HuH-7.5 (cell line): ENCODE measurements around the gene ANXA11.

Experiments
- DNase-seq: peaks from one replicate; pipeline ENCODE4 v3.0.0; 2011; ENCODE audit warnings: low spot score

ANXA11 gene

GRCh38 chr10:80165173-80165572 lies 40.2 kb downstream of the ANXA11 start:
- DNase-seq = no peak

GRCh38 chr10:80164596-80164995 lies 40.7 kb downstream of the ANXA11 start:
- DNase-seq = no peak

- DNase-seq = no peak
These were observed 41.5 kb downstream of the ANXA11 start for GRCh38 chr10:80163741-80164341.

GRCh38 chr10:80161321-80162083 lies 43.8 kb downstream of the ANXA11 start:
- no peak for DNase-seq

GRCh38 chr10:80160361-80161320 lies 44.7 kb downstream of the ANXA11 start:
- no peak for DNase-seq

- DNase-seq = no peak
These were observed 46.0 kb downstream of the ANXA11 start for GRCh38 chr10:80159166-80159873.

- no peak for DNase-seq
These were observed 46.7 kb downstream of the ANXA11 start for GRCh38 chr10:80158598-80159127.

- DNase-seq = no peak
These were observed 47.2 kb downstream of the ANXA11 start for GRCh38 chr10:80158126-80158525.

GRCh38 chr10:80157561-80157960 lies 47.8 kb downstream of the ANXA11 start:
- no peak for DNase-seq

- DNase-seq = no peak
These were observed 49.1 kb downstream of the ANXA11 start for GRCh38 chr10:80156216-80156615.

- no peak for DNase-seq
These were observed 49.6 kb downstream of the ANXA11 start for GRCh38 chr10:80155696-80156215.

GRCh38 chr10:80154978-80155695 lies 50.2 kb downstream of the ANXA11 start:
- DNase-seq = no peak

- DNase-seq = no peak
These were observed 50.7 kb downstream of the ANXA11 start for GRCh38 chr10:80154626-80154977.

GRCh38 chr10:80153460-80153859 lies 51.9 kb downstream of the ANXA11 start:
- DNase-seq = no peak

GRCh38 chr10:80152820-80153219 lies 52.5 kb downstream of the ANXA11 start:
- no peak for DNase-seq

- no peak for DNase-seq
These were observed 55.2 kb downstream of the ANXA11 start for GRCh38 chr10:80150172-80150571.

- DNase-seq = no peak
These were observed 56.2 kb downstream of the ANXA11 start for GRCh38 chr10:80149123-80149522.

- no peak for DNase-seq
These were observed 57.1 kb downstream of the ANXA11 start for GRCh38 chr10:80148166-80148805.

- DNase-seq = no peak
These were observed 58.4 kb downstream of the ANXA11 start for GRCh38 chr10:80146918-80147317.
